Measurements from ENCODE around the gene FSTL4.

DNA sequence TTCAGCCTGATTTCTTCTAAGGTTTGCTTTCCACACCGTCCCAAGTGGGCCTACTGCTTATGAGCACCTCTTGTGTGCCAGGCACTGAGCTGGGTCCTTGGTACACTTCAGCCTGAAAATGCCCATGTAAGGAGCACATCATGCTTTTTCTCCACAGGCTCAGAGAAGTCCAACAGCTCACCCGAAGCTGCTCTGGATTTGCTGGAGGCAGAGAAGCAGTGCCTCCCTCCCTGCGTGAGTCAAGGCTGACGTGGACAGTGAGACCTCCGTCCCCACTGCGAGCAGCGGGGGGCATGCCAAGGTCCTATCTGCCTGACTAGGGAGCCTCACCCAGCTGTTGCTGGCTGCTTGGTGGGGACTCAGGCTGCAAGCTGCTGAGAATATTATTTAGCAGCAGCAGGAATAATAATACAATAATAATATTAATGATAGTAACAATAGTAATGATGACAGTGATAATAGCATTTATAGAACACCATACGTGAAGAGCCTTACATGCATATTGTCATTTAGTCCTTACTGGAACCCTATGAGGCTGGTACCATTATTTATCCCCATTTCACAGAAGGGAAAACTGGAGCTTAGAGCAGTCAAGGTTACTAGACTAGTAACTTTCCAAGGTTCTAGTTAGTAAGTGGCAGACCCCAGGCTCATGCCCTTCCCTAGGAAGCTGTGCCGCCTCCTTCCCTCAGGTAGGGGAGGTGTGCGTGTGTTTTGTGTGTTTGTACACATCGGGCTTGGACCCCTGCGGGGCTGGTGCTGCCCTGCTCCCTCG is 365.8 kb downstream of the FSTL4 start:
- TF ChIP-seq CTCF (IDR thresholded peaks at IDR 0.05), result no peak
- no peak for TF ChIP-seq ZFX (IDR thresholded peaks at IDR 0.05; ENCODE audit: borderline replicate concordance)
